A673 (cell line): Measurements from ENCODE around the gene AKAP3. TPM values are rescaled to one million over a fixed set of nuclear protein-coding genes. Genes with fewer than 3 reads are reported as not detected.

ENCODE experiments used
- BruUV-seq: library from RNA; stranded (reverse); fragments of 400-500 nt; replicated peaks from 2 replicates; lab custom pipeline; 2021; lab: Mats Ljungman, UMichigan
- CTCF ChIA-PET: fragments of 300-600 bp; sonication (Branson Sonifier 250); formaldehyde crosslinking; loops from one replicate; lab custom pipeline; 2022; ENCODE audit warnings: antibody characterized with exemption; lab: Charles Lee
- POLR2A ChIA-PET: fragments of 300-600 bp; sonication (Branson Sonifier 250); formaldehyde crosslinking; loops from one replicate; lab custom pipeline; 2022; ENCODE audit warnings: antibody characterized with exemption; ENCODE audit not compliant: low non-redundant PET; lab: Charles Lee
- DNase-seq: peaks from one replicate; pipeline ENCODE4 v3.0.0-alpha.2; 2015; ENCODE audit warnings: low spot score
- H3K27ac ChIP-seq: fragments of 200-600 bp; sonication (generic); 2 replicates; pipeline ENCODE4 v1.5.1; 2016; ENCODE audit warnings: mixed run types, low read depth, mild to moderate bottlenecking, mixed read lengths, antibody characterized with exemption, low read length; ENCODE audit not compliant: poor library complexity, severe bottlenecking
- H3K27me3 ChIP-seq: fragments of 200-600 bp; sonication (generic); replicated peaks from 2 replicates; pipeline ENCODE4 v1.6.1; 2017; ENCODE audit warnings: mixed run types, low read depth, mild to moderate bottlenecking, mixed read lengths, antibody characterized with exemption, low read length; ENCODE audit not compliant: insufficient read depth, poor library complexity
- H3K36me3 ChIP-seq: fragments of 200-600 bp; sonication (generic); 2 replicates; pipeline ENCODE4 v1.6.1; 2016; ENCODE audit warnings: mixed run types, mild to moderate bottlenecking, mixed read lengths, antibody characterized with exemption, low read length; ENCODE audit not compliant: insufficient read depth, poor library complexity, severe bottlenecking
- H3K4me1 ChIP-seq: fragments of 200-600 bp; sonication (generic); 2 replicates; pipeline ENCODE4 v1.6.1; 2017; ENCODE audit warnings: mixed run types, mild to moderate bottlenecking, mixed read lengths, antibody characterized with exemption, low read length; ENCODE audit not compliant: insufficient read depth, poor library complexity, severe bottlenecking
- H3K4me3 ChIP-seq: fragments of 200-600 bp; sonication (generic); 2 replicates; pipeline ENCODE4 v1.5.1; 2016; ENCODE audit warnings: low read depth, mixed run types, mild to moderate bottlenecking, mixed read lengths, low read length; ENCODE audit not compliant: poor library complexity, severe bottlenecking
- H3K9me3 ChIP-seq: fragments of 200-600 bp; sonication (generic); 2 replicates; pipeline ENCODE4 v1.6.1; 2016; ENCODE audit warnings: mixed run types, low read depth, mild to moderate bottlenecking, mixed read lengths, antibody characterized with exemption, low read length; ENCODE audit not compliant: poor library complexity, severe bottlenecking
- EZH2 ChIP-seq: fragments of 200-600 bp; sonication (generic); IDR thresholded peaks from 2 replicates; pipeline ENCODE4 v1.6.1; 2017; ENCODE audit warnings: borderline replicate concordance, low read depth, mild to moderate bottlenecking, mixed read lengths, antibody characterized with exemption, low read length; ENCODE audit not compliant: poor library complexity, severe bottlenecking
- intact Hi-C: fragments of 100-400 bp; cut with micrococcal nuclease; formaldehyde crosslinking; loops from one replicate; pipeline ENCODE4 v1.10.0; 2022; ENCODE audit not compliant: unreplicated experiment
- total RNA-seq: library from RNA; stranded (reverse); gene quantifications from 2 replicates; pipeline ENCODE4 v1.2.3, GENCODE V29; 2021
- TF ChIP-seq, protein P1 (sequence below): fragments of 300-800, 200-600 bp; sonication (generic); conservative IDR thresholded peaks from 2 replicates; pipeline ENCODE4 v1.5.1; 2017; ENCODE audit warnings: low read depth, mild to moderate bottlenecking, antibody characterized with exemption, low read length, moderate library complexity, mixed read lengths

The AKAP3 gene
- total RNA-seq, 1 experiment from 2014 or later = 1.7 TPM

DNA sequence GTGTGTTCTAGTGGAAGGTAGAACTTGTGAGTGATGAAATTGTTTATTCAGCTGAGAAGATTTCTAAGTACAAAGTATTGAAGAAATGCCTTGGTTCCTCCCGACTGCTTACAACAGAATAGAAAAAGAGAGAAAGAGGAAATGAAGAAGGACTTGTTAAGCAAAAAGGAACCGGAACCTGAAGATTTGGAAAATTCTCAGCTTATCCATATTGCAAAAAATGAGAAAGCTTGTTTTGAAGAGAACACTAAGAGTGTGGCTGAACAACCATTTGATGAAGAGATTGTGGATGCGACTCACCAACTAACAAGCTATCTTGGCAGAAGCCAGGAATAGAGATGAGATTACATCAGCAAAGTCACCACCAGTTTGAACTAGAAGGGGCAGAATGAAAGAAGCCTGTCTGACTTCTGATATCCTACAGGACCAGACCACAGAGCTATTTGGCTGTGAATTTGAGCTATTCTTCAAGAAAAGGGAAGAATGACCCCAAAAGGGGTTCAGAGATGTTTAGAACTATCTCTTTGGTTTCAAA is 15.2 kb upstream of the AKAP3 start:
- Histone ChIP-seq H3K9me3 (no peaks in the 10 kb centered on the region), H3K27me3 (no peaks in the 10 kb centered on the region), H3K27ac (no peak overlapping the region), H3K36me3 (peaks cover 68% of the 10 kb centered on the region), H3K4me1 (no peaks in the 10 kb centered on the region), H3K4me3 (no peak overlapping the region)
- intact Hi-C loops = no loop called here
- ChIA-PET CTCF (interaction anchor here (0.6 kb wide), 1 partner anchor 149 kb away, joined by 4 read pairs; no protein-coding TSS in a partner anchor), POLR2A (no interaction called here)
- TF ChIP-seq, protein P1, sequence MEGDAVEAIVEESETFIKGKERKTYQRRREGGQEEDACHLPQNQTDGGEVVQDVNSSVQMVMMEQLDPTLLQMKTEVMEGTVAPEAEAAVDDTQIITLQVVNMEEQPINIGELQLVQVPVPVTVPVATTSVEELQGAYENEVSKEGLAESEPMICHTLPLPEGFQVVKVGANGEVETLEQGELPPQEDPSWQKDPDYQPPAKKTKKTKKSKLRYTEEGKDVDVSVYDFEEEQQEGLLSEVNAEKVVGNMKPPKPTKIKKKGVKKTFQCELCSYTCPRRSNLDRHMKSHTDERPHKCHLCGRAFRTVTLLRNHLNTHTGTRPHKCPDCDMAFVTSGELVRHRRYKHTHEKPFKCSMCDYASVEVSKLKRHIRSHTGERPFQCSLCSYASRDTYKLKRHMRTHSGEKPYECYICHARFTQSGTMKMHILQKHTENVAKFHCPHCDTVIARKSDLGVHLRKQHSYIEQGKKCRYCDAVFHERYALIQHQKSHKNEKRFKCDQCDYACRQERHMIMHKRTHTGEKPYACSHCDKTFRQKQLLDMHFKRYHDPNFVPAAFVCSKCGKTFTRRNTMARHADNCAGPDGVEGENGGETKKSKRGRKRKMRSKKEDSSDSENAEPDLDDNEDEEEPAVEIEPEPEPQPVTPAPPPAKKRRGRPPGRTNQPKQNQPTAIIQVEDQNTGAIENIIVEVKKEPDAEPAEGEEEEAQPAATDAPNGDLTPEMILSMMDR = no peak
- no peak for TF ChIP-seq EZH2
- BruUV-seq = no TSS peak
- peak; percentile 4 for DNase-seq

DNA sequence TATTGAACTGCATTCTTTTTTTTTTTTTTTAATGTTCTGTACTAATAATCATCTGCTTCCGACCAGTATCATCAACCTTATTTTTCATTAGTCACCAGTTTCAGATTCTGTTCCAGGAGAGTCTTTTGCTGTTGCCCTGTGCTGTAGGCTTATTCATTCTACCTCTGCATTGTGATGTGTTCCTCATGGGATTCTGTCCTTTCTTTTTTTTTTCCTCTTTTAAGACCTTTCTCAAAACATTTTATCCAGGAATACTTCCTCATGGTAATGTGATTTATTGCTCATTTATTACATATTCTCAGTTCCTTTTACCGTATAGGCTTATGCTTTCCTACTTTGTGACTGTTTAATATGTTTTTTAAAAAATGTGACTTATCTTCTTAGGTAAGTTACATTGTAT is 4.8 kb upstream of the AKAP3 start:
- Histone ChIP-seq H3K27me3 (no peaks in the 10 kb centered on the region), H3K4me1 (peaks cover 8% of the 10 kb centered on the region), H3K36me3 (peaks cover 38% of the 10 kb centered on the region), H3K4me3 (no peak overlapping the region), H3K27ac (no peak overlapping the region), H3K9me3 (no peaks in the 10 kb centered on the region)
- ChIA-PET CTCF (no interaction called here), POLR2A (no interaction called here)
- DNase-seq = no peak
- no TSS peak for BruUV-seq
- intact Hi-C loops = no loop called here
- TF ChIP-seq, protein P1 = no peak
- no peak for TF ChIP-seq EZH2

DNA sequence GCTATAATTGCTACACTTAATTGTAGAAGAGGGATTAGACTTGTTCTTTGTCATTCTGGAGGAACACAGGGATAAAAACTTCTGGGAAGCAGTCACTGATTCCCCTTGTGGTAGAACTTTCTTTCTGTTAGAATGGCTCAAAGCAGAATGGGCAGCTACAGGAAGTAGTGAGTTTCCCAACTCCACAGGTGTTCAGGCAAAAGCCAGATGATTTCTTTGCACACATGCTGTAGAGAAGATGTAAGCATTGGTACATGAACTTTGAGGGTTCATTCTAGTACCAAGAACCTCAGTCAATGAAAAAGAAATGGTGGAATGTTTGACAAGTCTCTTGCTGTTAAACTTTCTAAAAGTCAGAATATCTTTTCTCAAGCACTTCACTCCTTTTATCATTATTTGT is 4.4 kb upstream of the AKAP3 start:
- BruUV-seq = no TSS peak
- CTCF ChIA-PET = no interaction called here
- intact Hi-C loops = no loop called here
- peaks cover 9% of the 10 kb centered on the region for H3K4me1 ChIP-seq
- no peak for TF ChIP-seq EZH2
- TF ChIP-seq, protein P1 = no peak
- H3K27me3 ChIP-seq = no peaks in the 10 kb centered on the region
- no peak for DNase-seq
- no peaks in the 10 kb centered on the region for H3K9me3 ChIP-seq
- H3K36me3 ChIP-seq = peaks cover 35% of the 10 kb centered on the region
- H3K27ac ChIP-seq = no peak overlapping the region
- POLR2A ChIA-PET = no interaction called here
- H3K4me3 ChIP-seq = no peak overlapping the region
